Neuron (in vitro differentiated cells): Measurements from ENCODE around the gene APPL2.
A peak's percentile ranks its signal among the peaks of the same experiment; 100 is the strongest.

Experiments
- H2AFZ ChIP-seq: one replicate; pipeline ENCODE4 v1.6.1; 2013; ENCODE audit warnings: low read depth, mild to moderate bottlenecking, inconsistent platforms, low read length, moderate library complexity
- H3K27me3 ChIP-seq: one replicate; pipeline ENCODE4 v1.6.1; 2013; ENCODE audit warnings: low read length; ENCODE audit not compliant: insufficient read depth
- H3K36me3 ChIP-seq: one replicate; pipeline ENCODE4 v1.6.1; 2013; ENCODE audit warnings: low read length; ENCODE audit not compliant: insufficient read depth
- H3K4me1 ChIP-seq: one replicate; pipeline ENCODE4 v1.6.1; 2013; ENCODE audit warnings: low read length; ENCODE audit not compliant: insufficient read depth
- H3K4me3 ChIP-seq: 2 replicates; pipeline ENCODE4 v1.5.1; 2013; ENCODE audit warnings: mild to moderate bottlenecking, low read length, moderate library complexity
- H3K9me3 ChIP-seq: one replicate; pipeline ENCODE4 v1.6.1; 2013; ENCODE audit warnings: low read length

APPL2 gene

GRCh38 chr12:105235732-105236476, at the start of gene APPL2:
TSS of gene APPL2 (minus strand) at chr12:105236174. CDS start at chr12:105236012, 162 bp downstream.
- Histone ChIP-seq H3K36me3 (peaks cover 4% of the 10 kb centered on the region), H3K27me3 (no peaks in the 10 kb centered on the region), H3K9me3 (no peaks in the 10 kb centered on the region), H2AFZ (peak within 1 kb of the TSS; percentile 82), H3K4me3 (peak within 1 kb of the TSS; percentile 93), H3K4me1 (peaks cover 44% of the 10 kb centered on the region)

GRCh38 chr12:105285378-105285777, 49.4 kb upstream of the APPL2 start:
- Histone ChIP-seq H3K4me3 (no peak overlapping the region), H3K4me1 (no peaks in the 10 kb centered on the region), H2AFZ (no peak overlapping the region), H3K9me3 (peaks cover 2% of the 10 kb centered on the region), H3K27me3 (no peaks in the 10 kb centered on the region), H3K36me3 (no peaks in the 10 kb centered on the region)

GRCh38 chr12:105281694-105282049, 45.7 kb upstream of the APPL2 start:
- Histone ChIP-seq H2AFZ (no peak overlapping the region), H3K36me3 (no peaks in the 10 kb centered on the region), H3K4me3 (no peak overlapping the region), H3K27me3 (no peaks in the 10 kb centered on the region), H3K9me3 (no peaks in the 10 kb centered on the region), H3K4me1 (no peaks in the 10 kb centered on the region)

- Histone ChIP-seq H3K4me3 (no peak overlapping the region), H3K27me3 (no peaks in the 10 kb centered on the region), H3K36me3 (no peaks in the 10 kb centered on the region), H3K4me1 (no peaks in the 10 kb centered on the region), H2AFZ (no peak overlapping the region), H3K9me3 (no peaks in the 10 kb centered on the region)
Observed at GRCh38 chr12:105280966-105281693, 45.2 kb upstream of the APPL2 start.

GRCh38 chr12:105279460-105280056, 43.6 kb upstream of the APPL2 start:
- H3K27me3 ChIP-seq: no peaks in the 10 kb centered on the region
- no peak overlapping the region for H3K4me3 ChIP-seq

GRCh38 chr12:105278043-105278697, 42.2 kb upstream of the APPL2 start:
- Histone ChIP-seq H3K36me3 (no peaks in the 10 kb centered on the region), H3K9me3 (peaks cover 3% of the 10 kb centered on the region), H3K4me1 (no peaks in the 10 kb centered on the region), H3K27me3 (no peaks in the 10 kb centered on the region), H3K4me3 (no peak overlapping the region), H2AFZ (no peak overlapping the region)

More at GRCh38 chr12:105279460-105280056, 43.6 kb upstream of the APPL2 start:
- Histone ChIP-seq H3K36me3 (no peaks in the 10 kb centered on the region), H3K9me3 (peaks cover 1% of the 10 kb centered on the region), H2AFZ (no peak overlapping the region), H3K4me1 (no peaks in the 10 kb centered on the region)

GRCh38 chr12:105275997-105276733, 40.2 kb upstream of the APPL2 start:
- H3K4me1 ChIP-seq: no peaks in the 10 kb centered on the region
- no peaks in the 10 kb centered on the region for H3K36me3 ChIP-seq
- no peaks in the 10 kb centered on the region for H3K27me3 ChIP-seq
- no peak overlapping the region for H2AFZ ChIP-seq
- H3K9me3 ChIP-seq: peaks cover 3% of the 10 kb centered on the region
- H3K4me3 ChIP-seq: no peak overlapping the region

- Histone ChIP-seq H2AFZ (no peak overlapping the region), H3K4me1 (no peaks in the 10 kb centered on the region)
Observed at GRCh38 chr12:105274571-105274970, 38.6 kb upstream of the APPL2 start.

GRCh38 chr12:105273601-105274000, 37.6 kb upstream of the APPL2 start:
- no peaks in the 10 kb centered on the region for H3K27me3 ChIP-seq
- no peak overlapping the region for H2AFZ ChIP-seq
- no peaks in the 10 kb centered on the region for H3K36me3 ChIP-seq
- no peak overlapping the region for H3K4me3 ChIP-seq
- peaks cover 3% of the 10 kb centered on the region for H3K9me3 ChIP-seq
- no peaks in the 10 kb centered on the region for H3K4me1 ChIP-seq

More at GRCh38 chr12:105274571-105274970, 38.6 kb upstream of the APPL2 start:
- Histone ChIP-seq H3K4me3 (no peak overlapping the region), H3K9me3 (peaks cover 3% of the 10 kb centered on the region), H3K36me3 (no peaks in the 10 kb centered on the region), H3K27me3 (no peaks in the 10 kb centered on the region)

- Histone ChIP-seq H3K27me3 (no peaks in the 10 kb centered on the region), H3K36me3 (no peaks in the 10 kb centered on the region), H3K4me3 (no peak overlapping the region), H3K4me1 (no peaks in the 10 kb centered on the region), H3K9me3 (peaks cover 3% of the 10 kb centered on the region), H2AFZ (no peak overlapping the region)
Observed at GRCh38 chr12:105272814-105273416, 36.9 kb upstream of the APPL2 start.

- H3K4me3 ChIP-seq: no peak overlapping the region
- no peaks in the 10 kb centered on the region for H3K36me3 ChIP-seq
- H2AFZ ChIP-seq: no peak overlapping the region
- H3K9me3 ChIP-seq: peaks cover 3% of the 10 kb centered on the region
- H3K4me1 ChIP-seq: no peaks in the 10 kb centered on the region
- H3K27me3 ChIP-seq: no peaks in the 10 kb centered on the region
Observed at GRCh38 chr12:105272152-105272551, 36.2 kb upstream of the APPL2 start.

- Histone ChIP-seq H3K4me3 (no peak overlapping the region), H3K36me3 (no peaks in the 10 kb centered on the region), H3K27me3 (no peaks in the 10 kb centered on the region), H2AFZ (no peak overlapping the region), H3K9me3 (peaks cover 3% of the 10 kb centered on the region), H3K4me1 (no peaks in the 10 kb centered on the region)
Observed at GRCh38 chr12:105271364-105271763, 35.4 kb upstream of the APPL2 start.
